Loucy (cell line): ENCODE measurements around the gene DHX9.

Experiments used
- H2AFZ ChIP-seq: fragments of 200-600 bp; sonication (generic); 2 replicates; pipeline ENCODE4 v1.6.0; 2016; ENCODE audit warnings: antibody characterized with exemption, mild to moderate bottlenecking, low read length, moderate library complexity
- H3F3A ChIP-seq: fragments of 200-600 bp; 2 replicates; pipeline ENCODE4 v1.6.0; 2016; ENCODE audit warnings: antibody characterized with exemption, low read depth, mild to moderate bottlenecking
- H3K27me3 ChIP-seq: fragments of 200-600 bp; sonication (generic); 2 replicates; pipeline ENCODE4 v1.6.1; 2014; ENCODE audit warnings: low read length, mild to moderate bottlenecking; ENCODE audit not compliant: insufficient read depth, poor library complexity, severe bottlenecking
- H3K36me3 ChIP-seq: fragments of 200-600 bp; sonication (generic); 2 replicates; pipeline ENCODE4 v1.6.1; 2016; ENCODE audit warnings: low read length; ENCODE audit not compliant: insufficient read depth
- H3K4me1 ChIP-seq: fragments of 200-600 bp; sonication (generic); 2 replicates; pipeline ENCODE4 v1.5.1; 2014; ENCODE audit warnings: low read length, mild to moderate bottlenecking; ENCODE audit not compliant: insufficient read depth, poor library complexity, severe bottlenecking
- H3K4me2 ChIP-seq: fragments of 200-600 bp; sonication (generic); 2 replicates; pipeline ENCODE4 v1.6.0; 2014; ENCODE audit warnings: antibody characterized with exemption, low read length, low read depth, mild to moderate bottlenecking; ENCODE audit not compliant: poor library complexity, severe bottlenecking
- H3K4me3 ChIP-seq: fragments of 200-600 bp; sonication (generic); 2 replicates; pipeline ENCODE4 v1.5.1; 2014; ENCODE audit warnings: low read length, mild to moderate bottlenecking, mixed read lengths; ENCODE audit not compliant: poor library complexity, severe bottlenecking
- H3K79me2 ChIP-seq: fragments of 200-600 bp; sonication (generic); 2 replicates; pipeline ENCODE4 v1.6.1; 2014; ENCODE audit warnings: low read length; ENCODE audit not compliant: insufficient read depth
- H3K9ac ChIP-seq: fragments of 200-600 bp; sonication (generic); 2 replicates; pipeline ENCODE4 v1.6.0; 2014; ENCODE audit warnings: mild to moderate bottlenecking, low read depth, low read length, moderate library complexity; ENCODE audit not compliant: poor library complexity, severe bottlenecking
- H3K9me2 ChIP-seq: fragments of 200-600 bp; sonication (generic); replicated peaks from 2 replicates; pipeline ENCODE4 v1.6.1; 2016; ENCODE audit warnings: low read depth, low read length, mixed read lengths
- H3K9me3 ChIP-seq: fragments of 200-600 bp; sonication (generic); 2 replicates; pipeline ENCODE4 v1.6.1; 2014; ENCODE audit warnings: mild to moderate bottlenecking, antibody characterized with exemption, low read length, low read depth; ENCODE audit not compliant: insufficient read depth
- H4K20me1 ChIP-seq: fragments of 200-600 bp; sonication (generic); 2 replicates; pipeline ENCODE4 v1.6.0; 2014; ENCODE audit warnings: antibody characterized with exemption, low read length, mild to moderate bottlenecking; ENCODE audit not compliant: insufficient read depth, poor library complexity, severe bottlenecking
- CTCF ChIP-seq: fragments of 200-600 bp; sonication (generic); conservative IDR thresholded peaks from 2 replicates; pipeline ENCODE4 v1.5.1; 2014; ENCODE audit warnings: mild to moderate bottlenecking, antibody characterized with exemption, low read length
- EZH2phosphoT487 ChIP-seq: fragments of 200-600 bp; IDR thresholded peaks from 2 replicates; pipeline ENCODE4 v1.6.1; 2018; ENCODE audit warnings: antibody characterized with exemption, mild to moderate bottlenecking, moderate library complexity, borderline replicate concordance

The DHX9 gene

GRCh38 chr1:182909578-182909977, 70.4 kb downstream of the DHX9 start:
- Histone ChIP-seq H3K4me2 (no peak overlapping the region), H2AFZ (peak overlapping the region; percentile 25; the same call in 1 of the 2 replicates), H3K27me3 (no peaks in the 10 kb centered on the region), H3F3A (no peaks in the 10 kb centered on the region), H3K79me2 (no peaks in the 10 kb centered on the region), H3K4me1 (peaks cover 15% of the 10 kb centered on the region), H4K20me1 (no peaks in the 10 kb centered on the region), H3K4me3 (no peak overlapping the region), H3K9me3 (peaks cover 3% of the 10 kb centered on the region; the same call in 1 of the 2 replicates), H3K36me3 (no peaks in the 10 kb centered on the region), H3K9me2 (no peaks in the 10 kb centered on the region), H3K9ac (no peak overlapping the region)
- TF ChIP-seq CTCF (no peak), EZH2phosphoT487 (no peak)

GRCh38 chr1:182910143-182910542, 71.0 kb downstream of the DHX9 start:
- Histone ChIP-seq H3K36me3 (no peaks in the 10 kb centered on the region), H3K9ac (no peak overlapping the region), H4K20me1 (no peaks in the 10 kb centered on the region), H3K4me2 (no peak overlapping the region), H3K4me3 (no peak overlapping the region), H3K79me2 (no peaks in the 10 kb centered on the region), H3F3A (no peaks in the 10 kb centered on the region), H3K9me3 (peaks cover 3% of the 10 kb centered on the region; the same call in 1 of the 2 replicates), H2AFZ (peak overlapping the region; percentile 69), H3K4me1 (peaks cover 15% of the 10 kb centered on the region), H3K9me2 (no peaks in the 10 kb centered on the region), H3K27me3 (no peaks in the 10 kb centered on the region)
- TF ChIP-seq CTCF (peak; percentile 49), EZH2phosphoT487 (no peak)

- Histone ChIP-seq H3F3A (no peaks in the 10 kb centered on the region), H3K9me2 (no peaks in the 10 kb centered on the region), H3K4me1 (peaks cover 15% of the 10 kb centered on the region), H3K9me3 (peaks cover 3% of the 10 kb centered on the region; the same call in 1 of the 2 replicates), H3K27me3 (no peaks in the 10 kb centered on the region), H3K9ac (no peak overlapping the region), H3K79me2 (no peaks in the 10 kb centered on the region), H3K4me2 (no peak overlapping the region), H4K20me1 (no peaks in the 10 kb centered on the region), H2AFZ (no peak overlapping the region), H3K4me3 (no peak overlapping the region), H3K36me3 (no peaks in the 10 kb centered on the region)
- no peak for TF ChIP-seq EZH2phosphoT487
- no peak for TF ChIP-seq CTCF
Measured at GRCh38 chr1:182913401-182913800, 74.3 kb downstream of the DHX9 start.
